Motor neuron (in vitro differentiated cells): Measurements from ENCODE around the gene USP13. TPM values are rescaled to one million over a fixed set of nuclear protein-coding genes. Genes with fewer than 3 reads are reported as not detected.

Source experiments
- ATAC-seq, 8 experiments: fragments of 200-7000 bp; cut with Tn5 transposase; replicated peaks in 6 of 8; 2 replicates each; pipeline ENCODE4 v1.8.0; 2021; ENCODE audit warnings: mild to moderate bottlenecking in 8 of 8, moderate library complexity in 8 of 8
- H3K27ac ChIP-seq, 2 donors: fragments of 250-450 bp; sonication (Bioruptor Pico); 2 replicates each; pipeline ENCODE4 v1.9.0; 2021; ENCODE audit warnings: antibody characterized with exemption in 2 of 2, mild to moderate bottlenecking in 2 of 2, moderate library complexity in 1 of 2
- H3K4me1 ChIP-seq, 2 donors: fragments of 250-450 bp; sonication (Bioruptor Pico); replicated peaks in 1 of 2; 2 replicates each; pipeline ENCODE4 v1.6.1; 2021; ENCODE audit warnings: antibody characterized with exemption in 2 of 2, mild to moderate bottlenecking in 2 of 2, moderate library complexity in 1 of 2
- H3K4me3 ChIP-seq, 5 donors: fragments of 250-450 bp; sonication (Bioruptor Pico); 2 replicates each; pipeline ENCODE4 v1.9.0; 2021; ENCODE audit warnings: antibody characterized with exemption in 5 of 5, mild to moderate bottlenecking in 5 of 5, moderate library complexity in 4 of 5
- WGBS, 10 experiments: fragments of 450-650 bp; shearing (Covaris generic); methylation state at CpG; one replicate each; pipeline ENCODE4 v1.0.0; 2022; 5-methylcytosine and 5-hydroxymethylcytosine counted together
- in situ Hi-C, 9 experiments: fragments of 400-800 bp; cut with MboI; loops; one replicate each; pipeline ENCODE4 v1.15.0; 2021; ENCODE audit warnings: low sequenced_read_pairs in 9 of 9, low pct_unique_long_range_greater_than_20kb in 2 of 9; ENCODE audit not compliant: unreplicated experiment in 9 of 9
- total RNA-seq, 8 experiments: library from RNA; unstranded; fragments of 300-600 nt; gene quantifications; 2 replicates each; pipeline versions ENCODE4 v1.2.3 to v1.2.4, GENCODE V29; 2022

The USP13 gene, protein sequence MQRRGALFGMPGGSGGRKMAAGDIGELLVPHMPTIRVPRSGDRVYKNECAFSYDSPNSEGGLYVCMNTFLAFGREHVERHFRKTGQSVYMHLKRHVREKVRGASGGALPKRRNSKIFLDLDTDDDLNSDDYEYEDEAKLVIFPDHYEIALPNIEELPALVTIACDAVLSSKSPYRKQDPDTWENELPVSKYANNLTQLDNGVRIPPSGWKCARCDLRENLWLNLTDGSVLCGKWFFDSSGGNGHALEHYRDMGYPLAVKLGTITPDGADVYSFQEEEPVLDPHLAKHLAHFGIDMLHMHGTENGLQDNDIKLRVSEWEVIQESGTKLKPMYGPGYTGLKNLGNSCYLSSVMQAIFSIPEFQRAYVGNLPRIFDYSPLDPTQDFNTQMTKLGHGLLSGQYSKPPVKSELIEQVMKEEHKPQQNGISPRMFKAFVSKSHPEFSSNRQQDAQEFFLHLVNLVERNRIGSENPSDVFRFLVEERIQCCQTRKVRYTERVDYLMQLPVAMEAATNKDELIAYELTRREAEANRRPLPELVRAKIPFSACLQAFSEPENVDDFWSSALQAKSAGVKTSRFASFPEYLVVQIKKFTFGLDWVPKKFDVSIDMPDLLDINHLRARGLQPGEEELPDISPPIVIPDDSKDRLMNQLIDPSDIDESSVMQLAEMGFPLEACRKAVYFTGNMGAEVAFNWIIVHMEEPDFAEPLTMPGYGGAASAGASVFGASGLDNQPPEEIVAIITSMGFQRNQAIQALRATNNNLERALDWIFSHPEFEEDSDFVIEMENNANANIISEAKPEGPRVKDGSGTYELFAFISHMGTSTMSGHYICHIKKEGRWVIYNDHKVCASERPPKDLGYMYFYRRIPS
- 10 to 100 TPM in 3 of 8 experiments, 1 to 10 TPM in 5; 3.7 to 19.6 (median 7.1) TPM for total RNA-seq

- peak; percentile 63 to 91 (median 86) for ATAC-seq
- WGBS, 10 experiments: 0 to 2% (median 0%) methylated on average over 1 to 10 of the region's 56 CpGs; no CpG with 5 or more reads in 5 of the 10 experiments
- Histone ChIP-seq H3K4me1 (peaks cover 3 to 5% of the 10 kb centered on the region in 2 donors), H3K4me3 (peak within 1 kb of the TSS; percentile 50 to 67 (median 61)), H3K27ac (peak within 1 kb of the TSS; percentile 71 to 75)
- in situ Hi-C loops: no loop called here
Measured at GRCh38 chr3:179652447-179653095, at the start of gene USP13. TSS of gene USP13 (plus strand) at chr3:179653040. CDS start at chr3:179653226, 186 bp downstream.

GRCh38 chr3:179603321-179603720 lies 49.5 kb upstream of the USP13 start:
- ATAC-seq: no peak
- H3K4me1 ChIP-seq: peaks cover 9 to 13% of the 10 kb centered on the region in 2 donors
- in situ Hi-C loops: no loop called here
- H3K4me3 ChIP-seq: peak overlapping the region in 4 of 5 donors; percentile 75 to 95 (median 93)
- 21 to 100% (median 94%) methylated on average over 1 to 4 of the region's 4 CpGs; no CpG with 5 or more reads in 3 of the 10 experiments for WGBS, 10 experiments
- H3K27ac ChIP-seq: no peak overlapping the region

- WGBS, 10 experiments: 0 to 7% (median 0%) methylated on average over 1 to 3 of the region's 3 CpGs
- peak overlapping the region; percentile 77 to 83 for H3K27ac ChIP-seq
- H3K4me3 ChIP-seq: peak overlapping the region; percentile 75 to 95 (median 92)
- ATAC-seq: no peak
- in situ Hi-C loops: no loop called here
- H3K4me1 ChIP-seq: peaks cover 9 to 13% of the 10 kb centered on the region in 2 donors
Measured at GRCh38 chr3:179603831-179604230, 49.0 kb upstream of the USP13 start.

GRCh38 chr3:179604321-179605078 lies 48.3 kb upstream of the USP13 start, which contains the start of the genes MRPL47 and NDUFB5:
TSS of gene MRPL47 (minus strand) at chr3:179604638. CDS start at chr3:179604624, 14 bp downstream.
TSS of gene NDUFB5 (plus strand) at chr3:179604794. CDS start at chr3:179604816, 22 bp downstream.
- peak; percentile 99 to 100 (median 100) for ATAC-seq
- H3K4me3 ChIP-seq: peak within 1 kb of the TSS; percentile 75 to 95 (median 92)
- in situ Hi-C loops: no loop called here
- 0 to 2% (median 0%) methylated on average over 1 to 27 of the region's 45 CpGs; no CpG with 5 or more reads in 1 of the 10 experiments for WGBS, 10 experiments
- peak within 1 kb of the TSS; percentile 84 to 88 for H3K27ac ChIP-seq
- H3K4me1 ChIP-seq: peaks cover 9 to 13% of the 10 kb centered on the region in 2 donors

DNA sequence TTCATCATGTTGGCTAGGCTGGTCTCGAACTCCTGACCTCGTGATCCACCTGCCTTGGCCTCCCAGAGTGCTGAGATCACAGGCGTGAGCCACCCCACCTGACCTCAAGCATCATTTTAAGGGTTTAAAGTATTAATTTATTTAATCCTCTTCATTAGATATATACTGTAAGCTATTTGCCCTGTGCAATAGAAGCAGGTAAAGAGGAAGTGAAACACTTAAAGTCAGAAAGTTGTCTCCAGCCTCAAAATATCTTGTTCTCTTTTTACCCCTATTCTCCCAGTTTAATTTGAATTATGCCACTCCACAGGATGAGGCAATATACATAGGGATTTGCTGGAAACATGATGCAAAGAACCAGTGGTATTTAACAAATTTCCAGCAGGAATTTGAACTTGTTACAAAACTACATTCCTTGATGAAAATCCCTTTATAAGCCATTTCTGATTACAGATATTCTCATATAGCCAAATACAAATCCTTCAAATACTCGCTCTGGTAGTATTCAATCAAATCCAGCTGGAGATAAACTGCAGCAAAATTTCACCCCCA lies 46.2 kb upstream of the USP13 start:
- Histone ChIP-seq H3K4me3 (no peak overlapping the region), H3K4me1 (peaks cover 9 to 13% of the 10 kb centered on the region in 2 donors), H3K27ac (no peak overlapping the region)
- in situ Hi-C loops: no loop called here
- no peak for ATAC-seq
- 57 to 100% (median 80%) methylated on average over 1 to 3 of the region's 4 CpGs; no CpG with 5 or more reads in 2 of the 10 experiments for WGBS, 10 experiments

DNA sequence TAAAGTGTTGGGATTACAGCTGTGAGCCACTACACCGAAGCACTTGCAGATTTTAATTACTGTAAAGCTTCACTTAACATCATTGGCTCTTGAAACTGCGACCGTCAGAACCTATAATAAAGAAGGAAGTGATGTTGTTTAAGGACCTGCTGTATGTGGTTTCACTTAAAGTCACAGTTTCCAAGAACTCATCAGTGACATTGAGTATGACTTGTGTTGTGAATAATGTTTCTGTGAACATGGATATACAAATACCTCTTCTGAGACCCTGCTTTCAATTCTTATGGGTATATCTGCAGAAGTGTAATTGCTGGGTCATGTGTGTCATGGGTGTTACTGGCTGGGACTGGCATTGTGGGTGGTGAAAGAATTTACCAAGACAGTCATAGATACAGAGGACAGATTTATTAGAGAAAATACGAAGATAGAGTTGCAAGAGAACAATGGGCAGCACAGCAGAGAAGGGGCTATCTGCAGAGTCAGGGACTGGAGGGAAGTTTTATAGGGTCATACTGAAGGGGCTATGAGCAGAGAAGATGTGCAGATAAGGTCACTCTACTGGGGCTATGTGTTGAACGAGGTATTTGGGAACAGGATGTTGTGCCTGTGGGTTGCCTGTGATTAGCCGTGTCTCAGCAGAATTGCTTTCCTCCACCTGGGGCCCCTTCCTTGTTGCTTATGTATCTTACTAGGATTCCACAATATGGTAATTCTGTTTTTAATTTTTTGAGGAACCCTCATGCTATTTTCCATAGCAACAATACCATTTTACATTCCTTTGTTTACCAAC lies 43.7 kb upstream of the USP13 start:
- H3K27ac ChIP-seq: no peak overlapping the region
- WGBS, 10 experiments: 75 to 100% (median 90%) methylated on average over 3 to 6 of the region's 6 CpGs; no CpG with 5 or more reads in 3 of the 10 experiments
- no peak overlapping the region for H3K4me3 ChIP-seq
- no peak for ATAC-seq
- H3K4me1 ChIP-seq: peaks cover 6% of the 10 kb centered on the region in 2 donors
- in situ Hi-C loops: no loop called here

GRCh38 chr3:179610066-179610465 lies 42.8 kb upstream of the USP13 start:
- H3K27ac ChIP-seq: no peak overlapping the region
- peaks cover 6% of the 10 kb centered on the region in 2 donors for H3K4me1 ChIP-seq
- no peak overlapping the region for H3K4me3 ChIP-seq
- no peak for ATAC-seq
- in situ Hi-C loops: no loop called here
- 81 to 100% (median 100%) methylated on average over 1 to 4 of the region's 4 CpGs; no CpG with 5 or more reads in 3 of the 10 experiments for WGBS, 10 experiments

DNA sequence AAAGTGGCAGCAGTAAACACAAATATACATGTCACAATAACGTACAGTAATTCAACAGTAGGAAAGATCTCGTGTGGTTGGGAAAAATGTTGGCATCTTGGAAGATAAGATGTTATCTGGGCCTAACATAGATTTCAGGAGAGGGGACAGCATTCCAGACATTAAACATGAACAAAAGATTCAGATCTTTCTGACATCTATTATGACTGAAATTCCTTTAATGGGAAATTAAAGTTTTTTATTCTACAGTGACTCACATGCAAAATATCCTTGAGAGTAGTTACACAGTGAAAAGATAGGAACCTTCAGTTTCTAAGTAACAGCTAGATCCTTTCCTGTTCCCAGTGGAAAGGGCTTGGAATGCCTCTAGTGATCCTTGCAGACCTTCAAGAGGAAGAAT lies 39.0 kb upstream of the USP13 start:
- Histone ChIP-seq H3K4me1 (no peaks in the 10 kb centered on the region), H3K4me3 (no peak overlapping the region), H3K27ac (no peak overlapping the region)
- in situ Hi-C loops: no loop called here
- 30 to 100% (median 78%) methylated on average over 1 to 2 of the region's 2 CpGs for WGBS, 10 experiments
- ATAC-seq: no peak

GRCh38 chr3:179615458-179616173 lies 37.2 kb upstream of the USP13 start:
- Histone ChIP-seq H3K4me1 (no peaks in the 10 kb centered on the region), H3K4me3 (no peak overlapping the region), H3K27ac (no peak overlapping the region)
- 60 to 96% (median 82%) methylated on average over 1 to 4 of the region's 4 CpGs for WGBS, 10 experiments
- no peak for ATAC-seq
- in situ Hi-C loops: no loop called here

DNA sequence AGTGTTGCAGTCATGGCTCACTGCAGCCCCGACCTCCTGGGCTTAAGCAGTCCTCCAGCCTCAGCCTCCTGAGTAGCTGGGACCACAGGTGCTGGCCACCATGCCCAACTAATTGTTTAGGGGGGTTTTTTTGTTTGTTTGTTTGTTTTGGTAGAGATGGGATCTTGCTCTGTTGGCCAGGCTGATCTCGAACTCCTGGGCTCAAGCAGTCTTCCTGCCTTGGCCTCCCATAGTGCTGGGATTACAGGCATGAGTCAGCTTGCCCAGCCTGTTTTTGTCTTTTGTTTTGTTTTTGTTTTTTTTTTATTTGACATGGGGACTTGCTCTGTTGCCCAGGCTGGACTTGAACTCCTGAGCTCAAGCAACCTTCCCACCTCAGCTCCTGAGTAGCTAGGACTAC lies 30.8 kb upstream of the USP13 start:
- no peaks in the 10 kb centered on the region for H3K4me1 ChIP-seq
- H3K4me3 ChIP-seq: no peak overlapping the region
- 80 to 100% (median 100%) methylated on average over 1 to 2 of the region's 2 CpGs; no CpG with 5 or more reads in 2 of the 10 experiments for WGBS, 10 experiments
- no peak for ATAC-seq
- in situ Hi-C loops: no loop called here
- no peak overlapping the region for H3K27ac ChIP-seq

- H3K27ac ChIP-seq: no peak overlapping the region
- in situ Hi-C loops: no loop called here
- ATAC-seq: no peak
Measured at GRCh38 chr3:179624451-179624850, 28.4 kb upstream of the USP13 start.

More at GRCh38 chr3:179624451-179624850, 28.4 kb upstream of the USP13 start:
- H3K4me3 ChIP-seq: no peak overlapping the region
- no peaks in the 10 kb centered on the region for H3K4me1 ChIP-seq
- 68 to 100% (median 83%) methylated on average over 1 to 3 of the region's 3 CpGs; no CpG with 5 or more reads in 2 of the 10 experiments for WGBS, 10 experiments
